Hepatic stellate cell (primary cell): ENCODE measurements around the gene PLEKHH2.
A peak's percentile ranks its signal among the peaks of the same experiment; 100 is the strongest.
"Not testable (repeated sequence)": the region's sequence is repeated elsewhere in the genome, so short reads cannot be mapped to it uniquely, and the experiment has no call there.

Source experiments
- DNase-seq: peaks from one replicate; pipeline ENCODE4 v3.0.0; 2011; ENCODE audit warnings: low spot score

PLEKHH2 gene

GRCh38 chr2:43717322-43717721 lies 80.3 kb downstream of the PLEKHH2 start:
- no peak for DNase-seq

GRCh38 chr2:43718530-43719124 lies 81.6 kb downstream of the PLEKHH2 start:
- no peak for DNase-seq

- no peak for DNase-seq
These were observed 87.9 kb downstream of the PLEKHH2 start for GRCh38 chr2:43724728-43725526.

- no peak for DNase-seq
These were observed 88.7 kb downstream of the PLEKHH2 start for GRCh38 chr2:43725711-43726246.

GRCh38 chr2:43726961-43727633 lies 90.0 kb downstream of the PLEKHH2 start:
- DNase-seq = not testable (repeated sequence)

- DNase-seq = no peak
These were observed 90.6 kb downstream of the PLEKHH2 start for GRCh38 chr2:43727634-43728014.

GRCh38 chr2:43729491-43730174 lies 92.6 kb downstream of the PLEKHH2 start:
- no peak for DNase-seq

GRCh38 chr2:43731211-43731610 lies 94.2 kb downstream of the PLEKHH2 start:
- no peak for DNase-seq

GRCh38 chr2:43736637-43737036 lies 99.6 kb downstream of the PLEKHH2 start:
- DNase-seq = no peak

GRCh38 chr2:43737097-43737854 lies 100.2 kb downstream of the PLEKHH2 start:
- peak; percentile 68 for DNase-seq

GRCh38 chr2:43737855-43738254 lies 100.8 kb downstream of the PLEKHH2 start:
- no peak for DNase-seq

- no peak for DNase-seq
These were observed 101.2 kb downstream of the PLEKHH2 start for GRCh38 chr2:43738257-43738656.

GRCh38 chr2:43743706-43744105 lies 106.6 kb downstream of the PLEKHH2 start:
- DNase-seq = no peak

- peak; percentile 14 for DNase-seq
These were observed 108.4 kb downstream of the PLEKHH2 start for GRCh38 chr2:43745457-43745856.

- DNase-seq = no peak
These were observed 111.3 kb downstream of the PLEKHH2 start for GRCh38 chr2:43748333-43748732.

GRCh38 chr2:43749583-43749982 lies 112.5 kb downstream of the PLEKHH2 start:
- DNase-seq = no peak

- DNase-seq = no peak
These were observed 114.5 kb downstream of the PLEKHH2 start for GRCh38 chr2:43751476-43751990.

GRCh38 chr2:43752302-43752701 lies 115.2 kb downstream of the PLEKHH2 start:
- DNase-seq = no peak

- no peak for DNase-seq
These were observed 117.1 kb downstream of the PLEKHH2 start for GRCh38 chr2:43754180-43754579.

- no peak for DNase-seq
These were observed 121.7 kb downstream of the PLEKHH2 start for GRCh38 chr2:43758739-43759138.

GRCh38 chr2:43759195-43759594 lies 122.1 kb downstream of the PLEKHH2 start:
- peak; percentile 19 for DNase-seq
